ENCODE measurements around the gene C20orf144.

Gene C20orf144

DNA sequence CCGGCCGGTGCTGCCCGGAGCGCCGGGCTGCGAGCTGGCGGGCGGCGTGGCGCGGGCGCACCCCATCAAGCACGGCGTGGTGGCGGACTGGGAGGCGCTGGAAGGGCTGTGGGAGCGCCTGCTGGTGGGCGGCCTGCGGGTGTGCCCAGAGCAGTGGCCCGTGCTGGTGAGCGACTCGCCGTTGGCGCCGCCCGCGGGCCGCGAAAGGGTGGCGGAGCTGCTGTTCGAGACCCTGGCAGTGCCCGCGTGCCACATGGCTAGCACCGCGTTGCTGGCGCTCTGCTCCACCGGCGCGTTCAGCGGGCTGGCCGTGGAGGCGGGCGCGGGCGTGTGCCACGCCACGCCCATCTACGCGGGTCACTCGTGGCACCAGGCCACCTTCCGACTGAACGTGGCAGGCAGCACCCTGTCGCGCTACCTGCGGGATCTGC, 5.1 kb downstream of the C20orf144 start:
- TF ChIP-seq, protein P1, sequence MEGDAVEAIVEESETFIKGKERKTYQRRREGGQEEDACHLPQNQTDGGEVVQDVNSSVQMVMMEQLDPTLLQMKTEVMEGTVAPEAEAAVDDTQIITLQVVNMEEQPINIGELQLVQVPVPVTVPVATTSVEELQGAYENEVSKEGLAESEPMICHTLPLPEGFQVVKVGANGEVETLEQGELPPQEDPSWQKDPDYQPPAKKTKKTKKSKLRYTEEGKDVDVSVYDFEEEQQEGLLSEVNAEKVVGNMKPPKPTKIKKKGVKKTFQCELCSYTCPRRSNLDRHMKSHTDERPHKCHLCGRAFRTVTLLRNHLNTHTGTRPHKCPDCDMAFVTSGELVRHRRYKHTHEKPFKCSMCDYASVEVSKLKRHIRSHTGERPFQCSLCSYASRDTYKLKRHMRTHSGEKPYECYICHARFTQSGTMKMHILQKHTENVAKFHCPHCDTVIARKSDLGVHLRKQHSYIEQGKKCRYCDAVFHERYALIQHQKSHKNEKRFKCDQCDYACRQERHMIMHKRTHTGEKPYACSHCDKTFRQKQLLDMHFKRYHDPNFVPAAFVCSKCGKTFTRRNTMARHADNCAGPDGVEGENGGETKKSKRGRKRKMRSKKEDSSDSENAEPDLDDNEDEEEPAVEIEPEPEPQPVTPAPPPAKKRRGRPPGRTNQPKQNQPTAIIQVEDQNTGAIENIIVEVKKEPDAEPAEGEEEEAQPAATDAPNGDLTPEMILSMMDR (IDR thresholded peaks at IDR 0.05; ENCODE audit: control extremely low read depth, extremely low read depth, low read depth, missing control alignments) = no peak
- ChIA-PET POLR2A (interaction anchor here (0.6 to 1.1 kb wide), 4 partner anchors 13 to 1920 kb away, joined by 3 to 11 read pairs (median 4); no protein-coding TSS in a partner anchor), CTCF (interaction anchor here (0.8 to 5.6 kb wide), 25 partner anchors 8 to 268 kb away, joined by 3 to 61 read pairs (median 4); partner anchors contain the start of genes CBFA2T2 and CDK5RAP1)
- DNase-seq (ENCODE audit: extremely low spot score) = no peak

DNA sequence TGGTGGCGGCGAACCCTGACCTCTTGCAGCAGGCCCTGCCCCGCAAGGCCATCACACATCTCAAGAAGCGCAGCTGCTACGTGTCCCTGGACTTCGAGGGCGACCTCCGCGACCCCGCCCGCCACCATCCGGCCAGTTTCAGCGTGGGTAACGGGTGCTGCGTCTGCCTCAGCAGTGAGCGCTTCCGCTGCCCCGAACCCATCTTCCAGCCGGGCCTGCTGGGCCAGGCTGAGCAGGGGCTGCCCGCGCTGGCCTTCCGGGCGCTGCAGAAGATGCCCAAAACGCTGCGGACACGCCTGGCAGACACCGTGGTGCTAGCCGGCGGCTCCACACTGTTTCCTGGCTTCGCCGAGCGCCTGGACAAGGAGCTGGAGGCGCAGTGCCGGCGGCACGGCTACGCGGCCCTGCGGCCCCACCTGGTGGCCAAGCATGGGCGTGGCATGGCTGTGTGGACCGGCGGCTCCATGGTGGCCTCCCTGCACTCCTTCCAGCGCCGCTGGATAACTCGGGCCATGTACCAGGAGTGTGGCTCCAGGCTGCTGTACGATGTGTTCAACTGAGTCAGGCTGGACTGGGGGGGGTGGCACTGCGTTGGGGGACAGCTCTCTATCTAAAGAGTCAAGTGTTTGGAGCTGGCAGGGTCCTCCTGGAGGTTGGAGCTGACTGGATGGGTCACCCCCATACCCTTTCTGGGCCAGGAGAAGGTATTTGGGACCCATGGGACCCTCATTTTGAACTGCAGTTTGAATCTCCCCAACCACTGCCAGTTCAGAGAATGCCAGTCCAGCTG, 5.7 kb downstream of the C20orf144 start:
- ChIA-PET CTCF (interaction anchor here (0.7 to 5.6 kb wide), 31 partner anchors 9 to 269 kb away, joined by 3 to 61 read pairs (median 4); partner anchors contain the start of genes CBFA2T2, CDK5RAP1 and SNTA1), POLR2A (no interaction called here)
- peak; percentile 86 for DNase-seq (ENCODE audit: extremely low spot score)
- TF ChIP-seq, protein P1 (IDR thresholded peaks at IDR 0.05; ENCODE audit: control extremely low read depth, extremely low read depth, low read depth, missing control alignments) = peak; percentile 85

DNA sequence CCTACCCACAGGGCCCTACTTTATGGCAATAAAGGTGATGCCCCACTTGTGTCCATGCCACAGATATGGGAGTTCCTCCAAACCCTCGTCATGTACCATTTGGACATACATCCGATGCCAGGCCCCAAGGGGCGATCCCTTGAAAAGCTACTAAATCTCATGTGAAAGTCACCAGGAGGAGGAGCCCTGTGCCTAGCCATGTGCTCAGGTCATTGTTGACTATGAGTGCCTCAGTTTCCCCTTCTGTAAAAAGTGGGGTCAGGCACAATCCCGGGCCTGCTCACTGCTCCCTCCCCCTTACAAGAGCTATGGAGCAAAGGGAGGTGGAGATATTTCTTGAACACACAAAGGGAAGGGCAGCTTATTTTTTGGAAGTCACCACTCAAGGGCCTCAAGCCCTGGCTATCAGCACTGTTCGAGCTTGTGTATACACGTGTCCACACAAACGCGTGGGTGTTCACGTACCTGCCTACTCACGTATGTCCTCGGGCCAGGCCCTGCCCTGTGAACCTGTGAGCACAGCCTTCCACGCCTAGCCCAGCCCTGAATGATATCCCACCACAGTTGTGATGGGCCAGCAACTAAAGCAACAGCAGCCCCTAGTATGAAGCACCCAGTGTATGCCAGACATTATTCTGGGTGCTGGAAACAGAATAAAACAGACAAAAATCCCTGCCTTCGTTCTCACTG, 6.5 kb downstream of the C20orf144 start:
- POLR2A ChIA-PET = no interaction called here
- no peak for DNase-seq (ENCODE audit: extremely low spot score)
- CTCF ChIA-PET = interaction anchor here (0.7 to 5.6 kb wide), 26 partner anchors 9 to 267 kb away, joined by 3 to 61 read pairs (median 4); partner anchors contain the start of genes CBFA2T2, CDK5RAP1 and SNTA1
- TF ChIP-seq, protein P1 (IDR thresholded peaks at IDR 0.05; ENCODE audit: control extremely low read depth, extremely low read depth, low read depth, missing control alignments) = no peak

DNA sequence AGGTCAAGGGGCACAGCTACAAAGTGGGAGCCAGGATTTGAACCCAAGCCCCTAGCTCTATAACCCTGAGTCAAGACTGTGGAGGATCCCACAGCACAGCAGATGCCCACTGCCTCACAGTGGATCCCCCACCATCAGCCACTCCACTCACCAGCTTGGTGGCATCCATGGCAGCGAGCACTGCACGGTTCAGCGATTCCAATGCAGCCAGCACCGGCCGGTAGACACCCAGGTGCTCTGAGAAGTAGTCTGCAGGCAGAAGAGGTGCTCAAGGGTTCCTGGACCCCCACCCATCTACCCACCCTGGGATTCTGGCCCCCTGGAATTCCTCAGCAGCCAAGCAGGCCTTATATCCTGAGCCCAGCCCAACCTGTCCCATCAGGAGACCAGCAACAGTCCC, 7.1 kb downstream of the C20orf144 start:
- TF ChIP-seq, protein P1 (IDR thresholded peaks at IDR 0.05; ENCODE audit: control extremely low read depth, extremely low read depth, low read depth, missing control alignments) = no peak
- no peak for DNase-seq (ENCODE audit: extremely low spot score)
- ChIA-PET POLR2A (no interaction called here), CTCF (interaction anchor here (1.2 to 5.6 kb wide), 15 partner anchors 8 to 215 kb away, joined by 3 to 61 read pairs (median 7); no protein-coding TSS in a partner anchor)

DNA sequence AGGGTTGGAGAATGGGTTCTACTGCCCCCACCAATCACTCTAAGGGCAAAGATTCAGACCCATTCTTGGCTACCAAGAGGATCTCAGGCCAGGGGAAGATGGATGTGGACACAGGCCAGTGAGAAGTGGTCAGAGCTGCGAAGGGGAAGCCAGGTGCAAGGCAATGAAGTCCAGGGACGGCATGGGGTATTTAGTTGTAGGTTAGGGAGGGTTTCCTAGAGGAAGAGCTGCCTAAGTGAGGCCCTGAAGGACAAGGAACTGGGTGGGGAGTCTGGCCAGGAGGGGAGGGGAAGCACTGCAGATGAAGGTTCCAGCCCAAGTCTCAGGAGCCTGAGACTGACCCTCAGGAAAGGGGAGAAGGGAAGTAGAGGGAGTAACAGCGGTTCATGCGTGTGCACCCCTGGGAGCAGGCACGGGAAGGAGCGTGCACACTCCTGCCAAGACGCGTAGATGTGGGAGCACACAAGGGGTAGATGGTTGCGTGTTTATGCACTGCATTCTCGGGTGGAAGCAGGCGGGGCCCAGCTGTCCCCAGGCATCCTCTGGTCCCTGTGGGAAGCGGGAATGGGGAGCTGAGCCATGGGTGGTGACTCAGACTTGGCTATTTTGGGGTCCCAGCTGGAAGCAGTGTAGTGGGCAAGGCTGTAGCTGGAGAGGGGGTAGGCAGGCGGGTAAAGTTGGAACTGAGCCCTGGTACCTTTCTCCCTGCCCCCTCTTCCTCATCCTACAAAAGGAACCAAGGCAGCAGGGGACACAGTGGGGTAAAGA, 7.9 kb downstream of the C20orf144 start:
- TF ChIP-seq, protein P1 (IDR thresholded peaks at IDR 0.05; ENCODE audit: control extremely low read depth, extremely low read depth, low read depth, missing control alignments) = no peak
- CTCF ChIA-PET = interaction anchor here (1.1 to 5.6 kb wide), 6 partner anchors 11 to 212 kb away, joined by 4 to 61 read pairs (median 16); no protein-coding TSS in a partner anchor
- POLR2A ChIA-PET = no interaction called here
- DNase-seq (ENCODE audit: extremely low spot score) = no peak

All from GM10248 (cell line).